ENCODE data around the gene SRRM5. TPM values are rescaled to one million over a fixed set of nuclear protein-coding genes. Genes with fewer than 3 reads are reported as not detected.

The SRRM5 gene, protein sequence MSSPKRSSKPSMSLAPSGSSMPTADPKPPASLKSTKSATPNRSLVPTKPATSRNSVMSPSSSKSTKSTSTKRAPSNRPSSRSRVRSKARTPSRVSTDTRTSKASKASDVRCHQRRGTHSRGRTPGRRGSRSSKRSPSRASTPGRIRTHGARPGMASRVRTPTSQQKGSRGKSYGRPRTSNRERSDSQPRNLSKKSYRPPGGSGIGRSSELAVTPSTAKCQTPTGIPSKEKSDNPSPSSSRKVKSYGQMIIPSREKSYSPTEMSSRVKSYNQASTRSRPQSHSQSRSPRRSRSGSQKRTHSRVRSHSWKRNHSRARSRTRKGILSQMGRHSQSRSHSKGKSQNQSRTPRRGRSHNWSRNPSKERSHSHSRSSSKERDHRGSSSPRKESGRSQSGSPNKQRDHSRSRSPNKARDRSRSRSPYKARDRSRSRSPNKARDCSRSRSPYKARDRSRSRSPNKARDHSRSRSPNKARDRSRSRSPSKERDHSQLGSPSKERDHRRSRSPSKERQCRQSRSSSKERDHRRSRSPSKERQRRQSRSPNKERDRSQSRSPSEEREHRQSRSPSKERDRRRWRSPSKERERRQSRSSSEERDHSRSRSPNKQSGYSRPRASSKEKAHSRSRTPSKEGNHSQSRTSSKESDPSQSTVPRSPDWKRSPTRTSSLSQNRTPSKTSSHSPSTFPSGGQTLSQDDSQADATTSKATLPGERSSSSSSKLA
- 0.46 TPM in 1 of 2 replicates, not detected in the other for total RNA-seq

DNA sequence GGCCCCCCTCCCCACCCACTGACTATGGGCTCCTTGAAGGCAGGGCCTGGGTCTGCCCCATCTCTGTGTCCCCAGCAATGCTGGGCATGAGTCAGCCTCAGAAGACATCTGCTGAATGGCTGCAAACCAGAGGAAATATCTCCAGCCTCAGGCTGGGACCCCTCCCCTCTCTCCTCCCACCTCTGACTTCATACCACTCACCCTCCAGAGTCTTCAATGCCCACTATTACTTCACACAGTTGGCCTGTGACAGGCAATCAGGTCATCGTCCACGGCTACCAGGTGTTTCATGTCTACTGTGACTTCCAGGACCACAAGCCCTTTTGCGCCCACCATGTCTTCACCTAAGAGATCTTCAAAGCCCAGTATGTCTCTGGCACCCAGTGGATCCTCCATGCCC is at the start of gene SRRM5:
Gene SRRM5 (plus strand): TSS at position 301 of the 400 bp plus-strand sequence. CDS start 34 bp downstream, at position 335.
- H3K4me3 ChIP-seq (ENCODE audit: low read depth, low read length), result no peak within 1 kb of the TSS
- H3K36me3 ChIP-seq (ENCODE audit: control insufficient read depth, insufficient read depth, low read length), result no peaks in the 10 kb centered on the region
- TF ChIP-seq, protein P1, sequence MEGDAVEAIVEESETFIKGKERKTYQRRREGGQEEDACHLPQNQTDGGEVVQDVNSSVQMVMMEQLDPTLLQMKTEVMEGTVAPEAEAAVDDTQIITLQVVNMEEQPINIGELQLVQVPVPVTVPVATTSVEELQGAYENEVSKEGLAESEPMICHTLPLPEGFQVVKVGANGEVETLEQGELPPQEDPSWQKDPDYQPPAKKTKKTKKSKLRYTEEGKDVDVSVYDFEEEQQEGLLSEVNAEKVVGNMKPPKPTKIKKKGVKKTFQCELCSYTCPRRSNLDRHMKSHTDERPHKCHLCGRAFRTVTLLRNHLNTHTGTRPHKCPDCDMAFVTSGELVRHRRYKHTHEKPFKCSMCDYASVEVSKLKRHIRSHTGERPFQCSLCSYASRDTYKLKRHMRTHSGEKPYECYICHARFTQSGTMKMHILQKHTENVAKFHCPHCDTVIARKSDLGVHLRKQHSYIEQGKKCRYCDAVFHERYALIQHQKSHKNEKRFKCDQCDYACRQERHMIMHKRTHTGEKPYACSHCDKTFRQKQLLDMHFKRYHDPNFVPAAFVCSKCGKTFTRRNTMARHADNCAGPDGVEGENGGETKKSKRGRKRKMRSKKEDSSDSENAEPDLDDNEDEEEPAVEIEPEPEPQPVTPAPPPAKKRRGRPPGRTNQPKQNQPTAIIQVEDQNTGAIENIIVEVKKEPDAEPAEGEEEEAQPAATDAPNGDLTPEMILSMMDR (IDR thresholded peaks at IDR 0.05; ENCODE audit: insufficient read depth, low read length, poor library complexity, severe bottlenecking), result no peak
- no peaks in the 10 kb centered on the region for H3K27me3 ChIP-seq (ENCODE audit: control insufficient read depth, insufficient read depth, low read length)
- DNase-seq (ENCODE audit: low read depth), result no peak

DNA sequence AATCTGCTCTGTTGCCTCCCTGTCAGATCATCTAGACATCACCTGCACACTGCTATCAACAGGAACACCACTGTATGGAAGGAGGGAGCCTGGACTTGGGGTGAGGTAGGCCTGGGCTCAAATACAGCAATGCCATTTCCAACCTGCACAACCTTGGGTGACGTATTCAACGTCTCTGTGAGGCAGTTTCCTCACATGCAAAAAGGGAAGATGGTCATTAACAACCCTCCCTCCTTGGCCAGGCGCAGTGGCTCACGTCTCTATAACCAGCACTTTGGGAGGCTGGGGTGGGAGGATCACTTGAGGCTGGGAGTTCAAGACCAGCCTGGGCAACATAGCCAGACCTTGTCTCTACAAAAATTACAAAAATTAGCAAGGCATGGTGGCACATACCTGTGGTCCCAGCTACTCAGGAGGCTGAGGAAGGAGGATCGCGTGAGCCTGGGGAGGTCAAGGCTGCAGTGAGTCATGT is 49.6 kb upstream of the SRRM5 start:
- H3K4me3 ChIP-seq (ENCODE audit: low read depth, low read length), result no peak overlapping the region
- TF ChIP-seq, protein P1 (IDR thresholded peaks at IDR 0.05; ENCODE audit: insufficient read depth, low read length, poor library complexity, severe bottlenecking), result no peak
- H3K27me3 ChIP-seq (ENCODE audit: control insufficient read depth, insufficient read depth, low read length), result no peaks in the 10 kb centered on the region
- DNase-seq (ENCODE audit: low read depth), result no peak
- H3K36me3 ChIP-seq (ENCODE audit: control insufficient read depth, insufficient read depth, low read length), result peaks cover 2% of the 10 kb centered on the region

DNA sequence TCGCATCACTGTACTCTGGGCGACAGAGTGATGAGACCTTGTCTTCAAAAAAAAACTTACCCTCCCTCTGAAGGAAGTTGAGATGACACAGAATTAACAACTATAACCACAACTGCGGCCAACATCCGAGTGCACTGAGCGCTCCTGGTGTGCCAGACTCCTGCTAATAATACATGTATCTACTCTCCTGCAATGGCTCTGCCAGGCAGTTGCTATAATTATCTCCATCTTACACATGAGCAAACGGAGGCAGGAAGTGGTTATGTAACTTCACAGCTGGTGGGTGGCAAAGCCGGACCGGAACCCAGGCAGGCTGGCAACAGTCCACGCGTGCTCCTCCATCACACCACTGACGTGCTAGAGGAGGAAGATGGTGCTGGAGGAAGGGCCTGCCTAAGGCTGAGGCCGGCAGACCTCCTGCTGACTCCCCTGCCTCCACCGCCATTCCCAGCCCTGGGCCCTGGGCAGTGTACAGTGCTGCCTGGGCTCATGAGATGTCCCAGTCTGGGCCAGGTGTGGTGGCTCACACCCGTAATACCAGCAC is 49.1 kb upstream of the SRRM5 start:
- no peaks in the 10 kb centered on the region for H3K27me3 ChIP-seq (ENCODE audit: control insufficient read depth, insufficient read depth, low read length)
- H3K4me3 ChIP-seq (ENCODE audit: low read depth, low read length), result no peak overlapping the region
- peaks cover 2% of the 10 kb centered on the region for H3K36me3 ChIP-seq (ENCODE audit: control insufficient read depth, insufficient read depth, low read length)
- peak; percentile 29 for DNase-seq (ENCODE audit: low read depth)
- TF ChIP-seq, protein P1 (IDR thresholded peaks at IDR 0.05; ENCODE audit: insufficient read depth, low read length, poor library complexity, severe bottlenecking), result no peak

DNA sequence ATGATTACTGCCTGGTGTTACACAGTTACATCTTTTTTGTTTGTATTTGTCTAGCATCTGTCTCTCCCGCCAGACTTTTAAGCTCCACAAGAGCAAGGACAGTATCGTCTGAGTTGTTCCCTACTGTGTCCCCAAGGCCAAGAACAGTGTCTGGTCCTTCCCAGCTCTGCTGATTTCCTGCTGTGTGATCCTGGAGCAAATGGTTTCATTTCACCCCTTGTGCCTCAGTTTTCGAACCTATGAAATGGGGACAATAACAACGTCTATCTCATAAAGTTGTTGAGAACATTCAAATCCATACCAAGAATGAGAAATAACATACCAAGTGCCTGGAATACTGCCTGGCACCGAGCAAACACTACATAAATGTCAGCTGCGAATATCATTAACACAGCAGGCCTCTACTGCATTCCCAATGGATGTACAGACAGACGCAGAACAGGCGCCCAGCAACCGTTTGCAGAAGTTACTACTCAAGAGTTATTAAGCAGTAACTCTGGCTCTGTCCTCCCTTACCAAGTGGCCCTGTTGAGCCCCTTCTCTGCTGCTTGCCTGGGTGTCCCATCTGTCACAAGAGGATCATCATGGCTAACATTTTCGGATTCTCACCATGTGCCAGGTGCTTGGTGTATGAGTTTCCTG is 48.0 kb upstream of the SRRM5 start:
- Histone ChIP-seq H3K4me3 (ENCODE audit: low read depth, low read length) (no peak overlapping the region), H3K36me3 (ENCODE audit: control insufficient read depth, insufficient read depth, low read length) (peaks cover 2% of the 10 kb centered on the region), H3K27me3 (ENCODE audit: control insufficient read depth, insufficient read depth, low read length) (no peaks in the 10 kb centered on the region)
- DNase-seq (ENCODE audit: low read depth), result no peak
- TF ChIP-seq, protein P1 (IDR thresholded peaks at IDR 0.05; ENCODE audit: insufficient read depth, low read length, poor library complexity, severe bottlenecking), result no peak

DNA sequence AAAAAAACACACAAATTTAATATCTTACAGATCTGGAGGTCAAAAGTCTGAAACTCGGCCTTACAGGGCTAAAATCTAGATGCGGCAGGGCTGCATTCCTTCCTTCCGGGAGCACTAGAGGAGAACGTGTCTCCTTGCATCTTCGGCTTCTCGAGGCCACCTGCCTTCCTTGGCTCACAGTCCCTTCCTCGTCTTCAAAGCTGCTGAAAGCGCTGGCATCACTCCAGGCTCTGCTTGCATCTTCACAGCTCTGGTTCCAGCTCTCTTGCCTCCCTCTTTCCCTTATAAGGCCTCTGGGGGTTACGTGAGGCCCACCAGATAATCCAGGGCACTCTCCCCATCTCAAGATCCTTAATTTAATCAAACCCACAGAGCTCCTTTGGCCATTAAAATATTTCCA is 47.1 kb upstream of the SRRM5 start:
- Histone ChIP-seq H3K4me3 (ENCODE audit: low read depth, low read length) (no peak overlapping the region), H3K36me3 (ENCODE audit: control insufficient read depth, insufficient read depth, low read length) (peaks cover 2% of the 10 kb centered on the region), H3K27me3 (ENCODE audit: control insufficient read depth, insufficient read depth, low read length) (no peaks in the 10 kb centered on the region)
- TF ChIP-seq, protein P1 (IDR thresholded peaks at IDR 0.05; ENCODE audit: insufficient read depth, low read length, poor library complexity, severe bottlenecking), result no peak
- no peak for DNase-seq (ENCODE audit: low read depth)
